ENCODE results near the gene HOXC6. TPM values are rescaled to one million over a fixed set of nuclear protein-coding genes. Genes with fewer than 3 reads are reported as not detected.

Gene HOXC6
- total and polyA plus RNA-seq, 4 experiments from 2014 or later, result not detected

GRCh38 chr12:53995378-53996239, 32.6 kb upstream of the HOXC6 start:
- Histone ChIP-seq H3K27ac (ENCODE audit: low read depth, low read length) (no peak overlapping the region), H3K36me3 (ENCODE audit: insufficient read depth, low read length) (no peaks in the 10 kb centered on the region), H3K27me3 (ENCODE audit: insufficient read depth, low read length) (peaks cover 92% of the 10 kb centered on the region), H3K4me3 (ENCODE audit: low read length in 2 of 2) (peak overlapping the region; percentile 29 to 64), H3K9me3 (ENCODE audit: control insufficient read depth in 1 of 2, low read length in 2 of 2) (no peaks in the 10 kb centered on the region), H3K4me1 (ENCODE audit: insufficient read depth, low read length) (peaks cover 42% of the 10 kb centered on the region)
- intact Hi-C loops (cut with micrococcal nuclease), result loop anchor here (10.0 kb wide), 1 partner anchor 359 kb away; no protein-coding TSS in a partner anchor
- H3K4me3 Mint-ChIP-seq, result peak overlapping the region; percentile 71 to 89 (median 82)
- peak overlapping the region in 4 of 7 donors; percentile 48 to 80 (median 72) for H3K27ac Mint-ChIP-seq
- POLR2A ChIA-PET (ENCODE audit: partially characterized antibody), result interaction anchor here (0.6 kb wide), 1 partner anchor 39 kb away, joined by 3 read pairs; no protein-coding TSS in a partner anchor
- peaks cover 0 to 11% (median 1%) of the 10 kb centered on the region in 8 donors for H3K9me3 Mint-ChIP-seq
- peaks cover 10 to 67% (median 29%) of the 10 kb centered on the region in 4 donors for H3K4me1 Mint-ChIP-seq
- peaks cover 74 to 83% of the 10 kb centered on the region in 2 donors for H3K27me3 Mint-ChIP-seq
- DNase-seq, result no peak
- CTCF ChIA-PET (ENCODE audit: partially characterized antibody), result no interaction called here
- no peaks in the 10 kb centered on the region for H3K36me3 Mint-ChIP-seq

- no peak for DNase-seq
- Mint-ChIP-seq H3K4me1 (peaks cover 10 to 67% (median 29%) of the 10 kb centered on the region in 4 donors), H3K27me3 (peaks cover 72 to 84% of the 10 kb centered on the region in 2 donors), H3K27ac (peak overlapping the region in 1 of 7 donors; percentile 80), H3K36me3 (no peaks in the 10 kb centered on the region), H3K4me3 (peak overlapping the region; percentile 71 to 89 (median 82)), H3K9me3 (peaks cover 0 to 11% (median 1%) of the 10 kb centered on the region in 8 donors)
- H3K4me3 ChIP-seq (ENCODE audit: low read length in 2 of 2), result peak overlapping the region; percentile 29 to 64
- ChIA-PET CTCF (ENCODE audit: partially characterized antibody) (interaction anchor here (1.7 to 2.0 kb wide), 2 partner anchors 196 to 205 kb away, joined by 4 to 7 read pairs; no protein-coding TSS in a partner anchor), POLR2A (ENCODE audit: partially characterized antibody) (interaction anchor here (0.9 kb wide), 1 partner anchor 9 kb away, joined by 5 read pairs; no protein-coding TSS in a partner anchor)
- no peak overlapping the region for H3K27ac ChIP-seq (ENCODE audit: low read depth, low read length)
- no peaks in the 10 kb centered on the region for H3K36me3 ChIP-seq (ENCODE audit: insufficient read depth, low read length)
- peaks cover 42% of the 10 kb centered on the region for H3K4me1 ChIP-seq (ENCODE audit: insufficient read depth, low read length)
- no peaks in the 10 kb centered on the region for H3K9me3 ChIP-seq (ENCODE audit: control insufficient read depth in 1 of 2, low read length in 2 of 2)
- peaks cover 92% of the 10 kb centered on the region for H3K27me3 ChIP-seq (ENCODE audit: insufficient read depth, low read length)
- intact Hi-C loops (cut with micrococcal nuclease), result loop anchor here (10.0 kb wide), 1 partner anchor 358 kb away; no protein-coding TSS in a partner anchor
Observed at GRCh38 chr12:53996240-53997203, 31.7 kb upstream of the HOXC6 start.

DNA sequence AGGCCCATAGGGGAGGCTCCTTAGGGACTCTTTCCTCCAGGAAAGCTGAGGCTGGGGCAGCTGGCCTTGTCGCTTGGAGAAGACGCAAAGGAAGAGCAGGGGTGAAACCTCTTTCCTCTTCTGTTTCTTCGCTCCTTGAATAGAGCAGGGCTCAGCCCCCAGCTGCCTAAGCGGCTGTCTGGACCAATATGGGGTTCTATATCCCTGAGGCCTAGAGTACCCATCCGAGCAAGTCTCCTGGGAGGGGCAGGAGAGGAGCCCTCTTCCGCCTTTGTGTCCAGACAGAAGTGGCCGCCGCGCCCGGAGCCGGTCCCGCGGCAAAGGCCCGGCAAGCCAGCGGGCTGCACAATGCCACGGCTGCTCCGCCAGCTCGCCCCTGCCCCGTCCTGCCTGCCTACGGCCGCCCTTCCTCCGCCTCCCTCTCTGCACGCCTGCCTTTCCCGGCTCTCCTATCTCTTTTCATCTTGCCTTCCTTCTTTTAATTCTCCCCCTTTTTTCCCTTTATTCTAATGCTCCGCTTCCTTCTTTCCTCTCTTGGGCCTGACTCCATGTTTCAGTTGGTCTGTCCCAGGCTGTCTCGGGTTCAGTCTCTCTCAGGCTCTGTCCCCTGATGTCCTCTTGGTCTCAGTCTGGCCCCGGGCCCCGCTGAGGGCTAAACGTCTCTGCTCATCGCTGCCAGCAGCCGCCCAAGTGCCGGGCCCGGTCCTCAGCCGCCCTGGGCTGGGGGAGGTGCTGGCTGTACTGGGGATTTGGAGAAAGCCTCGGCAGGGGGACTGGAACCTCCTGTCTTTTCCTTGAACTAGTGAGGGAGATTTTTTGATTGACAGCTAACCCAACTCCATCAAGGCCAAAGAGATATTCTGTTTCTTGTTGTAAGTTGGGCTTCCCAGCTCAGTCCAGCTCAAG, 30.8 kb upstream of the HOXC6 start:
- H3K4me3 Mint-ChIP-seq, result peak overlapping the region in 5 of 8 donors; percentile 33 to 82 (median 65)
- peaks cover 10 to 67% (median 29%) of the 10 kb centered on the region in 4 donors for H3K4me1 Mint-ChIP-seq
- CTCF ChIA-PET (ENCODE audit: partially characterized antibody), result interaction anchor here (1.2 to 5.3 kb wide), 4 partner anchors 193 to 209 kb away, joined by 3 to 26 read pairs (median 6); no protein-coding TSS in a partner anchor
- H3K27ac ChIP-seq (ENCODE audit: low read depth, low read length), result no peak overlapping the region
- peaks cover 92% of the 10 kb centered on the region for H3K27me3 ChIP-seq (ENCODE audit: insufficient read depth, low read length)
- H3K36me3 ChIP-seq (ENCODE audit: insufficient read depth, low read length), result no peaks in the 10 kb centered on the region
- peaks cover 0 to 11% (median 1%) of the 10 kb centered on the region in 8 donors for H3K9me3 Mint-ChIP-seq
- no peaks in the 10 kb centered on the region for H3K9me3 ChIP-seq (ENCODE audit: control insufficient read depth in 1 of 2, low read length in 2 of 2)
- intact Hi-C loops (cut with micrococcal nuclease), result loop anchor here (10.0 kb wide), 1 partner anchor 357 kb away; no protein-coding TSS in a partner anchor
- H3K4me3 ChIP-seq (ENCODE audit: low read length in 2 of 2), result no peak overlapping the region
- POLR2A ChIA-PET (ENCODE audit: partially characterized antibody), result no interaction called here
- H3K27ac Mint-ChIP-seq, result peak overlapping the region in 1 of 7 donors; percentile 78
- H3K36me3 Mint-ChIP-seq, result no peaks in the 10 kb centered on the region
- DNase-seq, result no peak
- peaks cover 42% of the 10 kb centered on the region for H3K4me1 ChIP-seq (ENCODE audit: insufficient read depth, low read length)
- H3K27me3 Mint-ChIP-seq, result peaks cover 68 to 83% of the 10 kb centered on the region in 2 donors

DNA sequence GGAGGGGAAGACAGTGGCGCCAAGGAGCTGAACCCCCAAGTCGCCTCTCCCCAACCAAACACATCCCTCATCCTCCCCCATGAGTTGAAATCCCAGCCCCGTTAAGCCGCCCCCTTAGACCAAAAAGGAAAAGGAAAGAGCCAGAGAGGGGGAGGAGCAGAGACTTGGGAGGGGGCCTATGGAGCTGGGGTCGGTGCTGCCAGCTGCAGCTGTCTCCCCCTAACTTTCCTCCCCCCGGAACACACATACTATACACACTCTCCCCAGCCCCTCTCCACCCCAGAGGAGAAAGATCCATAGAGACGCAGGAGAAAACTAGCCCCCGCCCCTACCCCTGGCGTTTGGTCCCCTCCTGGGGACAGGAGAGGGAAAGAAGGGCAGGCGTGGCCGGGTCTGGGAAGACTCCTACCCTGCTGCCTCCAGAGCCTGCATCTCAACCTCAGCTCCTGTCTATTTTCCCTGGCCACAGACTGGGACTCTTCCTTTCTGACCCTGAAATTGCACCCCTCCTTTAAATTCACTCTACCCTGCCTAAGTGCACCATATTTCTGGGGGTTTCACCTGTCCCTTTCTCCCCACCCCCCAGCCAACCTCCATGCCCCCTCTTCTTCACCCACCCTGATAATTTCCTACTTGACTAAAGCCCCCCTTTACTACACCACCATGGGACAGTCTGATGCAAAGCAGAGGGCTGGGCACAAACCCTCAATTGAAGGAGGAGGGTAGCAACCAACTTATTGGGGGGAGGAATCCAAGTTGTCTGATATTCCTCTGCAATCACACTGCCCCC, 29.9 kb upstream of the HOXC6 start:
- ChIA-PET POLR2A (ENCODE audit: partially characterized antibody) (no interaction called here), CTCF (ENCODE audit: partially characterized antibody) (interaction anchor here (1.2 to 5.3 kb wide), 3 partner anchors 192 to 208 kb away, joined by 3 to 26 read pairs (median 7); no protein-coding TSS in a partner anchor)
- H3K36me3 Mint-ChIP-seq, result no peaks in the 10 kb centered on the region
- peaks cover 42% of the 10 kb centered on the region for H3K4me1 ChIP-seq (ENCODE audit: insufficient read depth, low read length)
- no peaks in the 10 kb centered on the region for H3K36me3 ChIP-seq (ENCODE audit: insufficient read depth, low read length)
- no peak overlapping the region for H3K4me3 ChIP-seq (ENCODE audit: low read length in 2 of 2)
- H3K27me3 Mint-ChIP-seq, result peaks cover 70 to 82% of the 10 kb centered on the region in 2 donors
- H3K27ac Mint-ChIP-seq, result peak overlapping the region in 2 of 7 donors; percentile 29 to 78
- no peaks in the 10 kb centered on the region for H3K9me3 ChIP-seq (ENCODE audit: control insufficient read depth in 1 of 2, low read length in 2 of 2)
- no peak for DNase-seq
- H3K27me3 ChIP-seq (ENCODE audit: insufficient read depth, low read length), result peaks cover 91% of the 10 kb centered on the region
- H3K9me3 Mint-ChIP-seq, result peaks cover 0 to 11% (median 1%) of the 10 kb centered on the region in 8 donors
- peak overlapping the region in 2 of 8 donors; percentile 9 to 47 for H3K4me3 Mint-ChIP-seq
- no peak overlapping the region for H3K27ac ChIP-seq (ENCODE audit: low read depth, low read length)
- intact Hi-C loops (cut with micrococcal nuclease), result loop anchor here (10.0 kb wide), 1 partner anchor 356 kb away; no protein-coding TSS in a partner anchor
- H3K4me1 Mint-ChIP-seq, result peaks cover 10 to 65% (median 29%) of the 10 kb centered on the region in 4 donors

DNA sequence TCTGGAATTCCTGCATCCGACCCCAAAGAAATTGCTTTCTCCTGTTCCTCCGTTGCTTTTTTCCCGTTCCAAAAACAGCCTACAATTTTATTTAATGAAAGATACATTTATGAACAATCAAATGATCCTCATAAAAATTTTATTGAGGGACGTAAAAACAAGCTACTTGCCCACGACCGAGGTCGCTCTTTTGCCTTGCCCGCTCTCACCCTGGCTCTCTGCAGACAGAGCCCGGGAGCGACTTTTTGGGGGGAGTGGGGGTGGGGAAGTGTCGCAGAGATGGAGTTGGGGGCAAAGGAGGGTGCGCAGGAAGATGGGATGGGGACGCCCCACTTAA, 29.4 kb upstream of the HOXC6 start:
- Histone ChIP-seq H3K27me3 (ENCODE audit: insufficient read depth, low read length) (peaks cover 90% of the 10 kb centered on the region), H3K36me3 (ENCODE audit: insufficient read depth, low read length) (no peaks in the 10 kb centered on the region), H3K4me1 (ENCODE audit: insufficient read depth, low read length) (peaks cover 42% of the 10 kb centered on the region), H3K27ac (ENCODE audit: low read depth, low read length) (no peak overlapping the region), H3K9me3 (ENCODE audit: control insufficient read depth in 1 of 2, low read length in 2 of 2) (no peaks in the 10 kb centered on the region), H3K4me3 (ENCODE audit: low read length in 2 of 2) (no peak overlapping the region)
- DNase-seq, result no peak
- CTCF ChIA-PET (ENCODE audit: partially characterized antibody), result interaction anchor here (5.3 kb wide), 1 partner anchor 208 kb away, joined by 26 read pairs; no protein-coding TSS in a partner anchor
- peak overlapping the region in 2 of 7 donors; percentile 29 to 78 for H3K27ac Mint-ChIP-seq
- H3K4me3 Mint-ChIP-seq, result peak overlapping the region in 3 of 8 donors; percentile 1 to 47 (median 22)
- peaks cover 10 to 59% (median 28%) of the 10 kb centered on the region in 4 donors for H3K4me1 Mint-ChIP-seq
- H3K27me3 Mint-ChIP-seq, result peaks cover 69 to 82% of the 10 kb centered on the region in 2 donors
- POLR2A ChIA-PET (ENCODE audit: partially characterized antibody), result interaction anchor here (1.5 kb wide), 2 partner anchors 19 to 21 kb away, joined by 3 to 5 read pairs; no protein-coding TSS in a partner anchor
- intact Hi-C loops (cut with micrococcal nuclease), result loop anchor here (10.0 kb wide), 1 partner anchor 356 kb away; no protein-coding TSS in a partner anchor
- no peaks in the 10 kb centered on the region for H3K36me3 Mint-ChIP-seq
- peaks cover 0 to 10% (median under 1%) of the 10 kb centered on the region in 8 donors for H3K9me3 Mint-ChIP-seq

All from CD4-positive, alpha-beta memory T cell (primary cell).